ENCODE data around the gene CFAP57. TPM values are rescaled to one million over a fixed set of nuclear protein-coding genes. Genes with fewer than 3 reads are reported as not detected.

The CFAP57 gene
- total and polyA plus RNA-seq, 9 of the 15 experiments (the other 6 are each of a cell fraction or from before 2014, with no cell fraction given), result 0.04 to 0.22 (median 0.07) TPM; not detected in 3

DNA sequence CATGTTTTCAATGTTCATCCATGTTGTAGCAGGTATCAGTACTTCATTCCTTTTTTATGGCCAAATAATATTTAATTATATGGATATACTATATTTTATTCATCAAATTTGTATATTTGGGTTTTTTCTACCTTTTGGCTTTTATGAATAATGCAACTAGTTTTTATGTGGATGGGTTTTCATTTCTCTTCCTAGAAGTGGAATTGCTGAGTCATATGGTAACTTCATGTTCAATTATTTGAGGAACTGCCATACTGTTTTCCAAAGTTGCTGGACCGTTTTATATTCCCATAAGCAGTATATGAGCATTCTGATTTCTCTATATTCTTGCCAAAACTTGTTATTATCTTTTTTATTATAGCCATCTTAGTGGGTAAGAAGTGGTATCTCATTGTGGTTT lies 16.0 kb downstream of the CFAP57 start (continued):
- TF ChIP-seq MCM2 (IDR thresholded peaks at IDR 0.05; ENCODE audit: low read depth) (no peak), POLR3G (IDR thresholded peaks at IDR 0.05; ENCODE audit: extremely low read depth, insufficient read length, insufficient replicate concordance) (no peak), ZBTB7A (IDR thresholded peaks at IDR 0.05; ENCODE audit: borderline replicate concordance, control insufficient read depth, low read depth, low read length) (no peak), NCOA1 (IDR thresholded peaks at IDR 0.05; ENCODE audit: low read depth) (no peak), ELF4 (CRISPR knock-in tag; IDR thresholded peaks at IDR 0.05) (no peak), TEAD1 (CRISPR knock-in tag; IDR thresholded peaks at IDR 0.05) (no peak), MAFF (IDR thresholded peaks at IDR 0.05; ENCODE audit: low read length) (peak; percentile 27; the same call in 1 of the 2 replicates), NFE2L1 (tag; IDR thresholded peaks at IDR 0.05; ENCODE audit: borderline replicate concordance, low read depth) (peak; percentile 17; the same call in 1 of the 2 replicates), POLR3A (IDR thresholded peaks at IDR 0.05; ENCODE audit: borderline replicate concordance, extremely low read depth, insufficient read depth, insufficient read length) (no peak), ESRRA (IDR thresholded peaks at IDR 0.05; ENCODE audit: borderline replicate concordance, low read depth) (no peak), FOSL1 (tag; conservative IDR thresholded peaks at IDR 0.05) (no peak), ILF3 (IDR thresholded peaks at IDR 0.05; ENCODE audit: borderline replicate concordance) (no peak), NFE2 (IDR thresholded peaks at IDR 0.05; ENCODE audit: low read depth) (0 out of 2 replicates have a peak, but pooled peaks have one; percentile 26), ZNF316 (IDR thresholded peaks at IDR 0.05) (peak; percentile 24), MAFG (tag; conservative IDR thresholded peaks at IDR 0.05) (peak; percentile 61), ZC3H4 (CRISPR knock-in tag; IDR thresholded peaks at IDR 0.05; ENCODE audit: borderline replicate concordance) (no peak), SMAD3 (CRISPR knock-in tag; conservative IDR thresholded peaks at IDR 0.05) (no peak), NR4A1 (CRISPR knock-in tag; IDR thresholded peaks at IDR 0.05) (no peak), NR4A1 (tag; IDR thresholded peaks at IDR 0.05) (no peak), CHD2 (IDR thresholded peaks at IDR 0.05; ENCODE audit: low read depth, low read length) (no peak)
- TF ChIP-seq, protein P1, sequence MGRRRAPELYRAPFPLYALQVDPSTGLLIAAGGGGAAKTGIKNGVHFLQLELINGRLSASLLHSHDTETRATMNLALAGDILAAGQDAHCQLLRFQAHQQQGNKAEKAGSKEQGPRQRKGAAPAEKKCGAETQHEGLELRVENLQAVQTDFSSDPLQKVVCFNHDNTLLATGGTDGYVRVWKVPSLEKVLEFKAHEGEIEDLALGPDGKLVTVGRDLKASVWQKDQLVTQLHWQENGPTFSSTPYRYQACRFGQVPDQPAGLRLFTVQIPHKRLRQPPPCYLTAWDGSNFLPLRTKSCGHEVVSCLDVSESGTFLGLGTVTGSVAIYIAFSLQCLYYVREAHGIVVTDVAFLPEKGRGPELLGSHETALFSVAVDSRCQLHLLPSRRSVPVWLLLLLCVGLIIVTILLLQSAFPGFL (CRISPR knock-in tag; IDR thresholded peaks at IDR 0.05), result no peak
- TF ChIP-seq, protein P2, sequence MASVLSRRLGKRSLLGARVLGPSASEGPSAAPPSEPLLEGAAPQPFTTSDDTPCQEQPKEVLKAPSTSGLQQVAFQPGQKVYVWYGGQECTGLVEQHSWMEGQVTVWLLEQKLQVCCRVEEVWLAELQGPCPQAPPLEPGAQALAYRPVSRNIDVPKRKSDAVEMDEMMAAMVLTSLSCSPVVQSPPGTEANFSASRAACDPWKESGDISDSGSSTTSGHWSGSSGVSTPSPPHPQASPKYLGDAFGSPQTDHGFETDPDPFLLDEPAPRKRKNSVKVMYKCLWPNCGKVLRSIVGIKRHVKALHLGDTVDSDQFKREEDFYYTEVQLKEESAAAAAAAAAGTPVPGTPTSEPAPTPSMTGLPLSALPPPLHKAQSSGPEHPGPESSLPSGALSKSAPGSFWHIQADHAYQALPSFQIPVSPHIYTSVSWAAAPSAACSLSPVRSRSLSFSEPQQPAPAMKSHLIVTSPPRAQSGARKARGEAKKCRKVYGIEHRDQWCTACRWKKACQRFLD (CRISPR knock-in tag; IDR thresholded peaks at IDR 0.05), result no peak

All from K562 (cell line).